Ovary (tissue), 9 donors: ENCODE results near the gene SLIT3. TPM values are rescaled to one million over a fixed set of nuclear protein-coding genes. Genes with fewer than 3 reads are reported as not detected.

Experiments used
- DNase-seq, 5 donors: peaks; one replicate each; pipeline ENCODE4 v3.0.0-alpha.2; 2019 to 2020
- H3K27ac ChIP-seq, 2 donors: fragments of 200-600 bp; one replicate each; pipeline versions ENCODE4 v1.5.1 to v1.8.0; 2019 to 2022
- H3K27me3 ChIP-seq: fragments of 200-600 bp; one replicate; pipeline ENCODE4 v1.8.0; 2022
- H3K36me3 ChIP-seq: fragments of 200-600 bp; sonication (generic); one replicate; pipeline ENCODE4 v1.5.1; 2019
- H3K4me1 ChIP-seq: one replicate; pipeline ENCODE4 v1.8.1; 2013; ENCODE audit warnings: mild to moderate bottlenecking, moderate library complexity; ENCODE audit not compliant: insufficient read depth
- H3K4me3 ChIP-seq: fragments of 200-600 bp; sonication (generic); one replicate; pipeline ENCODE4 v1.5.1; 2017
- H3K9me3 ChIP-seq, 2 donors: fragments of 200-600 bp in 1 of 2; sonication (generic) in 1 of 2; one replicate each; pipeline versions ENCODE4 v1.5.1 to v1.8.1; 2013 to 2019; ENCODE audit warnings: mild to moderate bottlenecking in 1 of 2, moderate library complexity in 1 of 2
- CTCF ChIP-seq, 3 donors: fragments of 450-650 bp in 2 of 3; fragments of 200-600 bp in 1 of 3; IDR thresholded peaks; one replicate each; pipeline versions ENCODE4 v1.5.1 to v1.8.0; 2016 to 2022; ENCODE audit warnings: antibody characterized with exemption in 3 of 3, mild to moderate bottlenecking in 1 of 3
- EP300 ChIP-seq: sonication (generic); formaldehyde crosslinking; IDR thresholded peaks from one replicate; pipeline ENCODE4 v1.6.1; 2017; ENCODE audit warnings: antibody characterized with exemption
- POLR2A ChIP-seq: fragments of 450-650 bp; IDR thresholded peaks from one replicate; pipeline ENCODE4 v1.6.1; 2017; ENCODE audit warnings: antibody characterized with exemption, mild to moderate bottlenecking, moderate library complexity
- WGBS, 3 donors: extraction: QIAGEN DNeasy Blood & Tissue Kit in 1 of 3; methylation state at CpG; one replicate each; pipeline versions ENCODE4 v1.1.5 to v1.1.7; 2013 to 2017; 5-methylcytosine and 5-hydroxymethylcytosine counted together
- intact Hi-C, 4 donors: fragments of 100-400 bp; cut with DNase I; formaldehyde crosslinking; loops; one replicate each; pipeline versions ENCODE4 v1.11.0 to v1.15.1; 2022 to 2023
- polyA plus RNA-seq, 2 donors: library from polyadenylated mRNA; stranded (reverse); fragments of 200-250 nt in 1 of 2; fragments of 350-450 nt in 1 of 2; fragmentation: Illumina TruSeq in 1 of 2; extraction: RNeasy Lipid Tissue Mini Kit (QIAGEN cat#74804) in 1 of 2; gene quantifications; one replicate each; pipeline ENCODE4 v1.2.3, GENCODE V29; 2013 to 2014
- total RNA-seq, 7 donors: library from RNA; depleted of rRNA in 2 of 7; stranded (reverse); fragments of >200 nt in 2 of 7; fragmentation: NEBNext Ultra II Directional in 3 of 7; extraction: Animal tissue kit (Norgen Biotek cat#: 25700) in 3 of 7; gene quantifications; one replicate each; pipeline versions ENCODE4 v1.1.0 to v1.2.4, GENCODE V29; 2016 to 2023
- donor health status: DM: no; HTN: no; CAD: no; lungs with moderate emphysema.
- donor health status: DM: no; HTN: no; CAD: no.
- donor health status: Bipolar disorder and iron deficiency.
- donor health status: DM: yes; HTN: yes; CAD: no.
- donor health status: DM: no; HTN: no; CAD: no.
- donor health status: DM: yes; HTN: yes; CAD: no.

The SLIT3 gene
- total and polyA plus RNA-seq, 9 donors: 10.3 to 106 (median 24.4) TPM

- WGBS, 3 donors: 89 to 94% (median 91%) methylated on average over 8 of the region's 8 CpGs
These were observed 293.8 kb downstream of the SLIT3 start for GRCh38 chr5:169006842-169007790.

GRCh38 chr5:169004551-169004950 lies 296.4 kb downstream of the SLIT3 start:
- intact Hi-C loops: loop anchor here in 1 of 4 donors (2.0 kb wide), 1 partner anchor 298 kb away; no protein-coding TSS in a partner anchor
- H3K4me3 ChIP-seq: no peak overlapping the region
- no peaks in the 10 kb centered on the region for H3K27me3 ChIP-seq
- DNase-seq: no peak
- peak overlapping the region in 1 of 2 donors; percentile 70 for H3K27ac ChIP-seq
- H3K9me3 ChIP-seq: no peaks in the 10 kb centered on the region
- peaks cover 6% of the 10 kb centered on the region for H3K4me1 ChIP-seq
- WGBS, 3 donors: 11 to 20% (median 16%) methylated on average over 4 of the region's 4 CpGs
- TF ChIP-seq EP300: no peak
- TF ChIP-seq POLR2A: no peak
- TF ChIP-seq CTCF (IDR thresholded peaks at IDR 0.05): no peak
- H3K36me3 ChIP-seq: no peaks in the 10 kb centered on the region

More at GRCh38 chr5:169006842-169007790, 293.8 kb downstream of the SLIT3 start:
- intact Hi-C loops: loop anchor here in 1 of 4 donors (5.0 kb wide), 1 partner anchor 295 kb away; the partner anchor contains the start of gene SLIT3
- H3K36me3 ChIP-seq: no peaks in the 10 kb centered on the region
- H3K27ac ChIP-seq: no peak overlapping the region
- H3K9me3 ChIP-seq: no peaks in the 10 kb centered on the region
- no peak overlapping the region for H3K4me3 ChIP-seq
- DNase-seq: no peak
- TF ChIP-seq POLR2A (no peak), CTCF (IDR thresholded peaks at IDR 0.05) (no peak), EP300 (no peak)
- no peaks in the 10 kb centered on the region for H3K27me3 ChIP-seq
- peaks cover 7% of the 10 kb centered on the region for H3K4me1 ChIP-seq

- Histone ChIP-seq H3K27me3 (no peaks in the 10 kb centered on the region), H3K4me3 (no peak overlapping the region), H3K36me3 (no peaks in the 10 kb centered on the region), H3K27ac (peak overlapping the region in 1 of 2 donors; percentile 70), H3K4me1 (peaks cover 4% of the 10 kb centered on the region), H3K9me3 (no peaks in the 10 kb centered on the region)
- peak; percentile 49 to 74 (median 62) for DNase-seq
- 10 to 13% (median 10%) methylated on average over 11 of the region's 11 CpGs for WGBS, 3 donors
- intact Hi-C loops: loop anchor here in 1 of 4 donors (2.0 kb wide), 1 partner anchor 299 kb away; no protein-coding TSS in a partner anchor
- TF ChIP-seq POLR2A (no peak), CTCF (IDR thresholded peaks at IDR 0.05) (peak; percentile 20 to 33 (median 26))
These were observed 297.0 kb downstream of the SLIT3 start for GRCh38 chr5:169003721-169004541.

- DNase-seq: no peak
- no peaks in the 10 kb centered on the region for H3K27me3 ChIP-seq
- peaks cover 4% of the 10 kb centered on the region for H3K4me1 ChIP-seq
- no peaks in the 10 kb centered on the region for H3K9me3 ChIP-seq
- no peaks in the 10 kb centered on the region for H3K36me3 ChIP-seq
- peak overlapping the region in 1 of 2 donors; percentile 70 for H3K27ac ChIP-seq
- no peak for TF ChIP-seq POLR2A
- no peak for TF ChIP-seq CTCF (IDR thresholded peaks at IDR 0.05)
- TF ChIP-seq EP300: no peak
- intact Hi-C loops: no loop called here
- no peak overlapping the region for H3K4me3 ChIP-seq
- WGBS, 3 donors: 82 to 89% (median 84%) methylated on average over 6 of the region's 6 CpGs
These were observed 297.9 kb downstream of the SLIT3 start for GRCh38 chr5:169002953-169003555.
